ENCODE measurements around the gene IQGAP1. TPM values are rescaled to one million over a fixed set of nuclear protein-coding genes. Genes with fewer than 3 reads are reported as not detected.

IQGAP1 gene
- total and polyA plus RNA-seq, 2 donors (not counting 1 experiment from before 2014, with no cell fraction given) = 222 to 270 TPM

DNA sequence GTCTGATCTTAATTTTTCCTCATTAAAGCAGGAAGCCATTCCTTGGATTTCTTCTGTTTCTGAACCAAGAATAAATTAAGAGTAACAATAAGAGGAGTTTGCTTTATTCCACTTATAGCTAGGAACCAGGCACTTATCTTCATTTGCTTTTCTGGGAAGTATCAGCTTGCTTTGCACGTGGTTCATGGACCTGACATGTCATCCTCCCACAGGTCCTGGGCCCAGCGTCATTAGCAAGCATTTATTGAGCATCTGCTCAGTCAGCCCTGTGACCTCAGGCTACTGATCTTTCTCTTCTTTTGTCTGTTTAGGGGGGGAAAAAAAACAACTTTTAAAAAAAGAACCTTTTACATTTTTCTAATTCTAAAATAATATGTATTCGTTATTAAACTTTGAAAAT, 107.0 kb downstream of the IQGAP1 start:
- Histone ChIP-seq H4K20me1 (ENCODE audit: control insufficient read depth, extremely low read depth, insufficient read depth, low read length) (no peaks in the 10 kb centered on the region), H3K27ac (ENCODE audit: insufficient read depth, low read length) (no peak overlapping the region), H3K9ac (ENCODE audit: insufficient read depth, low read length) (no peak overlapping the region), H3K36me3 (ENCODE audit: control insufficient read depth, insufficient read depth, low read length) (peaks cover 13% of the 10 kb centered on the region), H3K4me1 (ENCODE audit: control insufficient read depth, extremely low read depth, insufficient read depth, low read length) (no peaks in the 10 kb centered on the region), H3K9me3 (ENCODE audit: control insufficient read depth, insufficient read depth, low read depth, low read length) (no peaks in the 10 kb centered on the region), H3K27me3 (ENCODE audit: control insufficient read depth, insufficient read depth, low read length) (no peaks in the 10 kb centered on the region), H3K79me2 (ENCODE audit: control insufficient read depth, insufficient read depth, low read length) (no peaks in the 10 kb centered on the region), H3K4me2 (ENCODE audit: extremely low read depth, insufficient read depth, low read length) (no peak overlapping the region), H3K4me3 (replicated peaks in 1 of 4; ENCODE audit: control extremely low read depth in 1 of 4, insufficient read depth in 1 of 4, low read depth in 3 of 4, low read length in 4 of 4) (no peak overlapping the region), H2AFZ (ENCODE audit: low read length) (no peak overlapping the region)
- no peak for TF ChIP-seq EZH2 (IDR thresholded peaks at IDR 0.05; ENCODE audit: low read length, missing control alignments)
- TF ChIP-seq, protein P1, sequence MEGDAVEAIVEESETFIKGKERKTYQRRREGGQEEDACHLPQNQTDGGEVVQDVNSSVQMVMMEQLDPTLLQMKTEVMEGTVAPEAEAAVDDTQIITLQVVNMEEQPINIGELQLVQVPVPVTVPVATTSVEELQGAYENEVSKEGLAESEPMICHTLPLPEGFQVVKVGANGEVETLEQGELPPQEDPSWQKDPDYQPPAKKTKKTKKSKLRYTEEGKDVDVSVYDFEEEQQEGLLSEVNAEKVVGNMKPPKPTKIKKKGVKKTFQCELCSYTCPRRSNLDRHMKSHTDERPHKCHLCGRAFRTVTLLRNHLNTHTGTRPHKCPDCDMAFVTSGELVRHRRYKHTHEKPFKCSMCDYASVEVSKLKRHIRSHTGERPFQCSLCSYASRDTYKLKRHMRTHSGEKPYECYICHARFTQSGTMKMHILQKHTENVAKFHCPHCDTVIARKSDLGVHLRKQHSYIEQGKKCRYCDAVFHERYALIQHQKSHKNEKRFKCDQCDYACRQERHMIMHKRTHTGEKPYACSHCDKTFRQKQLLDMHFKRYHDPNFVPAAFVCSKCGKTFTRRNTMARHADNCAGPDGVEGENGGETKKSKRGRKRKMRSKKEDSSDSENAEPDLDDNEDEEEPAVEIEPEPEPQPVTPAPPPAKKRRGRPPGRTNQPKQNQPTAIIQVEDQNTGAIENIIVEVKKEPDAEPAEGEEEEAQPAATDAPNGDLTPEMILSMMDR (conservative IDR thresholded peaks at IDR 0.05 in 1 of 2, IDR thresholded peaks at IDR 0.05 in 1 of 2; ENCODE audit: low read depth in 1 of 2, low read length in 2 of 2) = no peak
- DNase-seq (ENCODE audit: low read depth in 2 of 2) = no peak

DNA sequence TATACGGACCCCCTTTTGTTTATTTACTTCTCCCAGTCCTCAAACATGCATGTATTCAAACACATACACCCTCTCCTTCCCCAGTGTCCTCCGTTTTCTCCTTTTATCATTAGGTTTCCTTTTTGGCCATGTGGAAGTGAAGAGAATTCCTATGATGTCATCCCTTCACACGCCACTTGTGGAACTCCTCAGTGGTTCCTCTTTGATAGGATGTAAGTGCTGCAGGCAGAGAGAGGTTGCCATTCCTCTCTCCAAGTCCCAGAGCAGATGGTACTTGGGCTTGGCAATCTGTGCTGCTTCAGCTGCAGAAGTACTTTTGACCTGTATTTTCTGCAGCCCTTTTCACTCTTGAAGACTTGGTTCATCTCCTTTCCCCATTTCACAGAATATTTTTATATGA, 108.7 kb downstream of the IQGAP1 start:
- Histone ChIP-seq H3K9ac (ENCODE audit: insufficient read depth, low read length) (no peak overlapping the region), H3K27ac (ENCODE audit: insufficient read depth, low read length) (no peak overlapping the region), H2AFZ (ENCODE audit: low read length) (no peak overlapping the region), H3K79me2 (ENCODE audit: control insufficient read depth, insufficient read depth, low read length) (no peaks in the 10 kb centered on the region), H3K9me3 (ENCODE audit: control insufficient read depth, insufficient read depth, low read depth, low read length) (no peaks in the 10 kb centered on the region), H3K4me2 (ENCODE audit: extremely low read depth, insufficient read depth, low read length) (no peak overlapping the region), H3K36me3 (ENCODE audit: control insufficient read depth, insufficient read depth, low read length) (peaks cover 10% of the 10 kb centered on the region), H4K20me1 (ENCODE audit: control insufficient read depth, extremely low read depth, insufficient read depth, low read length) (no peaks in the 10 kb centered on the region), H3K4me3 (replicated peaks in 1 of 4; ENCODE audit: control extremely low read depth in 1 of 4, insufficient read depth in 1 of 4, low read depth in 3 of 4, low read length in 4 of 4) (no peak overlapping the region), H3K27me3 (ENCODE audit: control insufficient read depth, insufficient read depth, low read length) (no peaks in the 10 kb centered on the region), H3K4me1 (ENCODE audit: control insufficient read depth, extremely low read depth, insufficient read depth, low read length) (no peaks in the 10 kb centered on the region)
- TF ChIP-seq, protein P1 (conservative IDR thresholded peaks at IDR 0.05 in 1 of 2, IDR thresholded peaks at IDR 0.05 in 1 of 2; ENCODE audit: low read depth in 1 of 2, low read length in 2 of 2) = no peak
- no peak for TF ChIP-seq EZH2 (IDR thresholded peaks at IDR 0.05; ENCODE audit: low read length, missing control alignments)
- DNase-seq (ENCODE audit: low read depth in 2 of 2) = no peak

DNA sequence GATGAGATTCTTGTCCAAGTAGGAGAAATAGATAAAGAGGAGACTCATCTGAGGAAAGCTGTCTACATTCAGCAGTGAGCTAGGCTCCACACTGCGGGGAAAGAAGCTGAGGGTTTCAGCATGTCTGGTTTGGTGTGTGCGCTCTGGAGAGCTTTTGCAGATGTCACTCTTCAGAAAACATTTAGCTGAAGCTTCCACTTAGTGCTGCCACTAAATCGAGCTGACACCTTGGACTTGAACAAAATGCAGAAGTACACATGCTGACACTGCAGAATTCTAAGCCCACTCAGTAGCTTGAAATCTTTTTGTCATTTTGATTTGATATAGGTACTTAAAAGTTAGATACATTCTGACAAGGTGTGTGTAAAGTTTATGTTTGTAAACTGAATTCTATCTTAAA, 109.3 kb downstream of the IQGAP1 start:
- TF ChIP-seq, protein P1 (conservative IDR thresholded peaks at IDR 0.05 in 1 of 2, IDR thresholded peaks at IDR 0.05 in 1 of 2; ENCODE audit: low read depth in 1 of 2, low read length in 2 of 2) = no peak
- TF ChIP-seq EZH2 (IDR thresholded peaks at IDR 0.05; ENCODE audit: low read length, missing control alignments) = no peak
- Histone ChIP-seq H4K20me1 (ENCODE audit: control insufficient read depth, extremely low read depth, insufficient read depth, low read length) (no peaks in the 10 kb centered on the region), H3K27me3 (ENCODE audit: control insufficient read depth, insufficient read depth, low read length) (no peaks in the 10 kb centered on the region), H3K79me2 (ENCODE audit: control insufficient read depth, insufficient read depth, low read length) (no peaks in the 10 kb centered on the region), H3K9me3 (ENCODE audit: control insufficient read depth, insufficient read depth, low read depth, low read length) (no peaks in the 10 kb centered on the region), H3K4me3 (replicated peaks in 1 of 4; ENCODE audit: control extremely low read depth in 1 of 4, insufficient read depth in 1 of 4, low read depth in 3 of 4, low read length in 4 of 4) (no peak overlapping the region), H3K27ac (ENCODE audit: insufficient read depth, low read length) (no peak overlapping the region), H3K4me2 (ENCODE audit: extremely low read depth, insufficient read depth, low read length) (no peak overlapping the region), H3K9ac (ENCODE audit: insufficient read depth, low read length) (no peak overlapping the region), H2AFZ (ENCODE audit: low read length) (no peak overlapping the region), H3K36me3 (ENCODE audit: control insufficient read depth, insufficient read depth, low read length) (peaks cover 10% of the 10 kb centered on the region), H3K4me1 (ENCODE audit: control insufficient read depth, extremely low read depth, insufficient read depth, low read length) (no peaks in the 10 kb centered on the region)
- DNase-seq (ENCODE audit: low read depth in 2 of 2) = no peak
